Measurements from ENCODE around the gene UNC80.

UNC80 gene

GRCh38 chr2:209907746-209908145 lies 136.1 kb downstream of the UNC80 start:
- H3K36me3 ChIP-seq (ENCODE audit: insufficient read depth, low read length): no peaks in the 10 kb centered on the region
- H3K4me3 ChIP-seq (ENCODE audit: low read depth in 1 of 2, low read length in 2 of 2): no peak overlapping the region
- H3K27me3 ChIP-seq (ENCODE audit: insufficient read depth, low read length, poor library complexity): no peaks in the 10 kb centered on the region
- no peaks in the 10 kb centered on the region for H4K20me1 ChIP-seq (ENCODE audit: insufficient read depth, low read length)
- no peak overlapping the region for H2AFZ ChIP-seq (ENCODE audit: low read depth, low read length)
- TF ChIP-seq CTCF (IDR thresholded peaks at IDR 0.05; ENCODE audit: borderline replicate concordance, extremely low read depth, low read length, poor library complexity, severe bottlenecking) (no peak), EZH2 (IDR thresholded peaks at IDR 0.05; ENCODE audit: borderline replicate concordance, low read depth, low read length, severe bottlenecking) (no peak)
- no peak overlapping the region for H3K9ac ChIP-seq (ENCODE audit: low read depth, low read length)
- H3K27ac ChIP-seq (ENCODE audit: low read length): no peak overlapping the region
- H3K79me2 ChIP-seq (ENCODE audit: insufficient read depth, low read length): no peaks in the 10 kb centered on the region
- no peaks in the 10 kb centered on the region for H3K4me1 ChIP-seq (ENCODE audit: insufficient read depth, low read length)
- no peaks in the 10 kb centered on the region for H3K9me3 ChIP-seq (ENCODE audit: insufficient read depth, low read length, severe bottlenecking)
- DNase-seq (no peak), ATAC-seq (ENCODE audit: insufficient read depth, low read depth) (no peak)
- no peak overlapping the region for H3K4me2 ChIP-seq (ENCODE audit: insufficient read depth, low read length)

- H3K9me3 ChIP-seq (ENCODE audit: insufficient read depth, low read length, severe bottlenecking): no peaks in the 10 kb centered on the region
- H3K27me3 ChIP-seq (ENCODE audit: insufficient read depth, low read length, poor library complexity): no peaks in the 10 kb centered on the region
- ATAC-seq (ENCODE audit: insufficient read depth, low read depth) (no peak), DNase-seq (no peak)
- H3K4me1 ChIP-seq (ENCODE audit: insufficient read depth, low read length): no peaks in the 10 kb centered on the region
- H3K9ac ChIP-seq (ENCODE audit: low read depth, low read length): no peak overlapping the region
- H4K20me1 ChIP-seq (ENCODE audit: insufficient read depth, low read length): no peaks in the 10 kb centered on the region
- H3K27ac ChIP-seq (ENCODE audit: low read length): no peak overlapping the region
- no peak overlapping the region for H3K4me2 ChIP-seq (ENCODE audit: insufficient read depth, low read length)
- no peak overlapping the region for H2AFZ ChIP-seq (ENCODE audit: low read depth, low read length)
- TF ChIP-seq EZH2 (IDR thresholded peaks at IDR 0.05; ENCODE audit: borderline replicate concordance, low read depth, low read length, severe bottlenecking) (no peak), CTCF (IDR thresholded peaks at IDR 0.05; ENCODE audit: borderline replicate concordance, extremely low read depth, low read length, poor library complexity, severe bottlenecking) (no peak)
- no peak overlapping the region for H3K4me3 ChIP-seq (ENCODE audit: low read depth in 1 of 2, low read length in 2 of 2)
- H3K79me2 ChIP-seq (ENCODE audit: insufficient read depth, low read length): no peaks in the 10 kb centered on the region
- no peaks in the 10 kb centered on the region for H3K36me3 ChIP-seq (ENCODE audit: insufficient read depth, low read length)
Measured at GRCh38 chr2:209908511-209908910, 136.9 kb downstream of the UNC80 start.

- no peaks in the 10 kb centered on the region for H3K79me2 ChIP-seq (ENCODE audit: insufficient read depth, low read length)
- no peaks in the 10 kb centered on the region for H3K36me3 ChIP-seq (ENCODE audit: insufficient read depth, low read length)
Measured at GRCh38 chr2:209911486-209911885, 139.9 kb downstream of the UNC80 start.

More at GRCh38 chr2:209911486-209911885, 139.9 kb downstream of the UNC80 start:
- no peak for TF ChIP-seq CTCF (IDR thresholded peaks at IDR 0.05; ENCODE audit: borderline replicate concordance, extremely low read depth, low read length, poor library complexity, severe bottlenecking)
- Histone ChIP-seq H3K9me3 (ENCODE audit: insufficient read depth, low read length, severe bottlenecking) (no peaks in the 10 kb centered on the region), H3K27me3 (ENCODE audit: insufficient read depth, low read length, poor library complexity) (no peaks in the 10 kb centered on the region), H3K4me3 (ENCODE audit: low read depth in 1 of 2, low read length in 2 of 2) (no peak overlapping the region), H3K4me1 (ENCODE audit: insufficient read depth, low read length) (no peaks in the 10 kb centered on the region), H2AFZ (ENCODE audit: low read depth, low read length) (no peak overlapping the region), H4K20me1 (ENCODE audit: insufficient read depth, low read length) (no peaks in the 10 kb centered on the region), H3K27ac (ENCODE audit: low read length) (no peak overlapping the region), H3K4me2 (ENCODE audit: insufficient read depth, low read length) (no peak overlapping the region), H3K9ac (ENCODE audit: low read depth, low read length) (no peak overlapping the region)
- ATAC-seq (ENCODE audit: insufficient read depth, low read depth) (no peak), DNase-seq (no peak)
